WERI-Rb-1 (cell line): Measurements from ENCODE around the gene ZC3H7B.

ENCODE experiments used
- DNase-seq: peaks from one replicate; pipeline ENCODE4 v3.0.0-alpha.2; 2020
- H3K27ac ChIP-seq: fragments of 250-450 bp; sonication (Bioruptor Pico); 2 replicates; pipeline ENCODE4 v1.5.1; 2020; ENCODE audit warnings: mild to moderate bottlenecking, moderate library complexity
- H3K27me3 ChIP-seq: fragments of 250-450 bp; sonication (Bioruptor Pico); 2 replicates; pipeline ENCODE4 v1.5.1; 2021; ENCODE audit warnings: mild to moderate bottlenecking, low read depth, moderate library complexity; ENCODE audit not compliant: insufficient read depth, severe bottlenecking
- H3K36me3 ChIP-seq: fragments of 250-450 bp; sonication (Bioruptor Pico); 2 replicates; pipeline ENCODE4 v1.5.1; 2020; ENCODE audit warnings: mild to moderate bottlenecking, moderate library complexity
- H3K4me3 ChIP-seq: 2 replicates; pipeline ENCODE4 v1.5.1; 2011; ENCODE audit warnings: low read depth, mild to moderate bottlenecking, control low read depth, low read length
- H3K9me3 ChIP-seq: fragments of 250-450 bp; sonication (Bioruptor Pico); 2 replicates; pipeline ENCODE4 v1.5.1; 2021; ENCODE audit warnings: mild to moderate bottlenecking, moderate library complexity; ENCODE audit not compliant: severe bottlenecking
- CTCF ChIP-seq: IDR thresholded peaks from 2 replicates; pipeline ENCODE4 v1.5.1; 2011; ENCODE audit warnings: low read depth, mild to moderate bottlenecking, control low read depth, inconsistent platforms, low read length

ZC3H7B gene

DNA sequence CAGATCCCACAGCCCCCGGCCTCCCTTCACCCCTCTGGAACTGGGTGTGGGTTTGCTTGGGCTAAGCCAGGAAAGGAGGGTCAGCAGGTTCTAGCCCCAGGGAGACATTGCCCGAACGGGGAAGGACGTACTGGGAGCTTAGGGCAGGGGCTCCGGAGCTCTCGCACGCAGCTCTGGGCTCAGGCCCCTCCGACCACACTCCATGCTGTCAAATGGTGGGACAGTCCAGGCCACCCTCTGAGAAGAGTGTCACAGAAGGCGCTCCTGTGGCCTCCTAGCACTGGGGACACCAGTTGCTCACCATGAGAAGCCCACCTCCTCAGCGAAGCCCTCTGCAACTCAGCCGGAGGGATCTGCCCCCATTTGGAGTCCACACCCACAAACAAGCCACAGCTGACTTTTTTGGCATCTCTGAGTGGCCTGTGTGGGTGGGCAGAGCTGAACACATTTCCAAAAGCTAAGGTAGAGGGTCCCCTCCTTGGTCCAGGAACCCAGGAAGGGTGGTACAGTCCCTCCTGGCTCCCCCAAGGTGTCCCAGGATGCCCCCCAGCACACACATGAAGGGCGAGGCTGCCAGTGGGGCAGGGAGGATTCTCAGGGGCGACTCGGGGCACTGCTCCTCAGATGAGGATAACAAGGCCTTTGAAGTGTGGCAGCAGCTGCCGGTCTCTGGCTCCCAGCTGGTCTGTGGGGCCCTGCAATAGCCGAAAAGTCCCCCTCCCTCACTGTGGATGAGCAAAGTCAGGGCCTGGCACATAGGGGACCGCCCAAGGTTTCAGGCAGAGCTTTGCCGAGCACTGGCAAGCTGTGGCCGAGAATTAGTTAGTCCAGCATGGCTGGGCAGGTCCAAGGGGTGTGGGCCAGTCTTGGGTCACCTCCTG, 67.5 kb downstream of the ZC3H7B start:
- peak; percentile 72 for DNase-seq
- H3K4me3 ChIP-seq, result peak overlapping the region; percentile 43
- H3K9me3 ChIP-seq, result no peaks in the 10 kb centered on the region
- no peaks in the 10 kb centered on the region for H3K36me3 ChIP-seq
- peak overlapping the region; percentile 62 for H3K27ac ChIP-seq
- H3K27me3 ChIP-seq, result no peaks in the 10 kb centered on the region
- no peak for TF ChIP-seq CTCF

GRCh38 chr22:41369424-41369745, 68.1 kb downstream of the ZC3H7B start:
- H3K36me3 ChIP-seq, result no peaks in the 10 kb centered on the region
- H3K27ac ChIP-seq, result peak overlapping the region; percentile 62
- no peak overlapping the region for H3K4me3 ChIP-seq
- peak; percentile 16; the same call in 1 of the 2 replicates for TF ChIP-seq CTCF
- DNase-seq, result no peak
- H3K9me3 ChIP-seq, result no peaks in the 10 kb centered on the region
- no peaks in the 10 kb centered on the region for H3K27me3 ChIP-seq

DNA sequence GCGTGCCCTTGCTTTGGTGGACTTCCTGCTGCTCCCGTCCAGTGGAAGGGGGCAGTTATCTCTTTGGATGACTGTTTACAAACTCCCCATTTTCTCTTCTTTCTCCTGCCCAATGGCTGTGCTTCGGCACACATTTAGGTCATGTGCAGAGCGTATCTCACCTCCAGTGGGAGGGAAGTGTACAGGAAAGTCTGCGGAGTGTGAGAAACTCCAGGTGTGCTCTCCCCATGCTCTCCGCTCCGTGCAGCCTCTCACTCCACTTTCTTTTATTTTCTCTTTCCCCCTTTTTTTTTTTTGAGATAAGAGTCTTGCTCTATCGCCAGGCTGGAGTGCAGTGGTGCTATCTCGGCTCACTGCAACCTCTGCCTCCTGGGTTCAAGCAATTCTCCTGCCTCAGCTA, 68.5 kb downstream of the ZC3H7B start:
- H3K27me3 ChIP-seq, result no peaks in the 10 kb centered on the region
- no peaks in the 10 kb centered on the region for H3K9me3 ChIP-seq
- no peaks in the 10 kb centered on the region for H3K36me3 ChIP-seq
- peak overlapping the region; percentile 62 for H3K27ac ChIP-seq
- DNase-seq, result no peak
- no peak for TF ChIP-seq CTCF
- no peak overlapping the region for H3K4me3 ChIP-seq

- H3K4me3 ChIP-seq, result no peak overlapping the region
- H3K27me3 ChIP-seq, result no peaks in the 10 kb centered on the region
- no peak overlapping the region for H3K27ac ChIP-seq
- H3K36me3 ChIP-seq, result no peaks in the 10 kb centered on the region
- no peaks in the 10 kb centered on the region for H3K9me3 ChIP-seq
- no peak for TF ChIP-seq CTCF
- DNase-seq, result no peak
Measured at GRCh38 chr22:41377846-41378245, 76.5 kb downstream of the ZC3H7B start.

GRCh38 chr22:41380993-41381328, 79.6 kb downstream of the ZC3H7B start:
- no peak for TF ChIP-seq CTCF
- peak overlapping the region; percentile 97 for H3K27ac ChIP-seq
- DNase-seq, result no peak
- H3K9me3 ChIP-seq, result no peaks in the 10 kb centered on the region
- no peaks in the 10 kb centered on the region for H3K27me3 ChIP-seq
- peak overlapping the region; percentile 57 for H3K4me3 ChIP-seq
- H3K36me3 ChIP-seq, result no peaks in the 10 kb centered on the region; the same call in 1 of the 2 replicates
